Gastroesophageal sphincter (tissue), 3 donors: ENCODE measurements around the gene INSIG1.

Experiments
- CTCF ChIP-seq, 4 experiments: fragments of 200-600 bp in 2 of 4; fragments of 450-650 bp in 2 of 4; sonication (generic) in 1 of 4; IDR thresholded peaks; one replicate each; pipeline ENCODE4 v1.5.1; 2017 to 2019; ENCODE audit warnings: antibody characterized with exemption in 4 of 4, mild to moderate bottlenecking in 2 of 4, moderate library complexity in 2 of 4
- EP300 ChIP-seq: sonication (generic); formaldehyde crosslinking; IDR thresholded peaks from one replicate; pipeline ENCODE4 v1.6.1; 2017; ENCODE audit warnings: antibody characterized with exemption, mild to moderate bottlenecking
- POLR2A ChIP-seq, 2 donors: fragments of 450-650 bp; IDR thresholded peaks; one replicate each; pipeline ENCODE4 v1.6.1; 2017; ENCODE audit warnings: antibody characterized with exemption in 2 of 2, mild to moderate bottlenecking in 2 of 2, moderate library complexity in 1 of 2

GRCh38 chr7:155294511-155294778 lies 3.2 kb upstream of the INSIG1 start:
- TF ChIP-seq CTCF (IDR thresholded peaks at IDR 0.05): no peak
- no peak for TF ChIP-seq POLR2A (IDR thresholded peaks at IDR 0.05)
- no peak for TF ChIP-seq EP300
